PFSK-1 (cell line): ENCODE results near the gene COL6A2.

ENCODE experiments used
- POLR2AphosphoS5 ChIP-seq: IDR thresholded peaks from 2 replicates; pipeline ENCODE4 v1.6.1; 2012; ENCODE audit warnings: low read depth, mild to moderate bottlenecking, control low read depth, low read length, moderate library complexity
- TF ChIP-seq, protein P1 (sequence below), 2 experiments: IDR thresholded peaks; 2 replicates each; pipeline versions ENCODE4 v1.6.1 to v1.8.0; 2011 to 2012; ENCODE audit warnings: low read depth in 2 of 2, low read length in 2 of 2, control low read depth in 1 of 2, inconsistent platforms in 1 of 2, mild to moderate bottlenecking in 1 of 2, moderate library complexity in 1 of 2; ENCODE audit not compliant: insufficient read depth in 1 of 2

DNA sequence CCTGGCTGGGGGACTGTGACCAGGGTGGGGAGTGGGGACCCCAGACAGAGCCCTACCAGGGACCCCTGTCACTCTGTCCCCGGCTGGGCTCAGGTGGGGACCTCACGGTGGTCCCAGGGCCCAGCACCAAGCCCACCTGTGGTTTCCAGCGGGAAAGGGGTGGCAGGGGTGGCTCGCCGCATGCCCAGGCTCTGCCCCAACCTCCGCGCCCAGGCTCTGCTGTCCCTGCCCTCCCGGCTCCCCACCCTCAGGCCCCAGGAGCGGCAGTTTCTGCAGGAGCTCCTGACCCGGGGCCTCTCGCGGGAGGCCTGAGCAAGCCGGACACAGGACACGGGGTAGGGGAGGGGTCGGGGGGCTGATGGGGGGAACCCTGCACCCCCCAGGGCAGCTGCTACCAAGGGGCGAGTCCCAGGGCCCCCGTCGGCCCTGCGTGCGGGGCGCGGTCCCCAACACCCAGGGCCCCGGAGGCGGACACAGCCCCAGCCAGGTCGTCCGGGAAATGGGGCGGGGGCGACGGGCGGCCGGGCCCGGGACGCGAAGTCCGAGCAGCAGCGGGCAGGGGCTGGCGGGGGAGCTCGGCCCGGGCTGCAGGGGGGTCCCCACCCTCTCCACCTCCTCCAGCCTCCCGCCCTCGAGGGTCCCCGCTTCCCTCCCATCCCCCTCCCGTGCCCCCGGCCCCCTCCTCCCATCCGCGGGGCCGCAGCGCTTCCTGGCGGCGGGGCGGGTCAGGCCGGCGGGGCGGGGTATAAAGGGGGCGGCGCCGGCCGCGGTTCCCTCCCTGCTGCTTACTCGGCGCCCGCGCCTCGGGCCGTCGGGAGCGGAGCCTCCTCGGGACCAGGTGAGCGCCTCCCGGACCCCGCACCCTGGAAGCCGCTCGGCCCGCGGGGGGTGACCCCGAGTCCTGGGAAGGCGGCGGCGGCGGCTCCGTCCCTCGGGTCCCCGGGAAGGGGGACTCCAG lies at the start of gene COL6A2:
- TF ChIP-seq, protein P1, sequence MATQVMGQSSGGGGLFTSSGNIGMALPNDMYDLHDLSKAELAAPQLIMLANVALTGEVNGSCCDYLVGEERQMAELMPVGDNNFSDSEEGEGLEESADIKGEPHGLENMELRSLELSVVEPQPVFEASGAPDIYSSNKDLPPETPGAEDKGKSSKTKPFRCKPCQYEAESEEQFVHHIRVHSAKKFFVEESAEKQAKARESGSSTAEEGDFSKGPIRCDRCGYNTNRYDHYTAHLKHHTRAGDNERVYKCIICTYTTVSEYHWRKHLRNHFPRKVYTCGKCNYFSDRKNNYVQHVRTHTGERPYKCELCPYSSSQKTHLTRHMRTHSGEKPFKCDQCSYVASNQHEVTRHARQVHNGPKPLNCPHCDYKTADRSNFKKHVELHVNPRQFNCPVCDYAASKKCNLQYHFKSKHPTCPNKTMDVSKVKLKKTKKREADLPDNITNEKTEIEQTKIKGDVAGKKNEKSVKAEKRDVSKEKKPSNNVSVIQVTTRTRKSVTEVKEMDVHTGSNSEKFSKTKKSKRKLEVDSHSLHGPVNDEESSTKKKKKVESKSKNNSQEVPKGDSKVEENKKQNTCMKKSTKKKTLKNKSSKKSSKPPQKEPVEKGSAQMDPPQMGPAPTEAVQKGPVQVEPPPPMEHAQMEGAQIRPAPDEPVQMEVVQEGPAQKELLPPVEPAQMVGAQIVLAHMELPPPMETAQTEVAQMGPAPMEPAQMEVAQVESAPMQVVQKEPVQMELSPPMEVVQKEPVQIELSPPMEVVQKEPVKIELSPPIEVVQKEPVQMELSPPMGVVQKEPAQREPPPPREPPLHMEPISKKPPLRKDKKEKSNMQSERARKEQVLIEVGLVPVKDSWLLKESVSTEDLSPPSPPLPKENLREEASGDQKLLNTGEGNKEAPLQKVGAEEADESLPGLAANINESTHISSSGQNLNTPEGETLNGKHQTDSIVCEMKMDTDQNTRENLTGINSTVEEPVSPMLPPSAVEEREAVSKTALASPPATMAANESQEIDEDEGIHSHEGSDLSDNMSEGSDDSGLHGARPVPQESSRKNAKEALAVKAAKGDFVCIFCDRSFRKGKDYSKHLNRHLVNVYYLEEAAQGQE (IDR thresholded peaks at IDR 0.05; ENCODE audit: insufficient read depth in 1 of 2, low read depth in 2 of 2, low read length in 2 of 2): no peak
- TF ChIP-seq POLR2AphosphoS5: peak; percentile 66
